Measurements from ENCODE around the gene SLC36A4.
A peak's percentile ranks its signal among the peaks of the same experiment; 100 is the strongest.

Gene SLC36A4

DNA sequence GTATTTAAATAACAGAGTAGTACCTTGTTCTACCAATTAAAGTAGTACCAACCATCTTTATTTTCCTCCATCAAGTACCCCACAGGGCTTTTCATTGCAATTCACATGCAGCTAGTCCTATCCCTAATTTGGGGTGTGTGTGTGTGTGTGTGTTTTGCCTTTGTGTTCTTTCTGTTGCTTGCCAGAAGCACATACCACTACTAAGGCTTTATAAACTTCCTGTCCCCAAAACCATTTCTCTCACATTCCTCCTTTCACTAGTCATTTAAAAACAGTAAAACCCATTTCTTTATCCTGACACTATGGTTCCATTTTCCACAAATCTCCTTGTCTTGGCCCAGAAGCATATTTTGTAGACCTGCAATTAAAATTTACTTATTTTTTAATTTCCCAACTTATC is 54.6 kb downstream of the SLC36A4 start:
- no peak overlapping the region for H3K27ac ChIP-seq
- TF ChIP-seq, protein P1, sequence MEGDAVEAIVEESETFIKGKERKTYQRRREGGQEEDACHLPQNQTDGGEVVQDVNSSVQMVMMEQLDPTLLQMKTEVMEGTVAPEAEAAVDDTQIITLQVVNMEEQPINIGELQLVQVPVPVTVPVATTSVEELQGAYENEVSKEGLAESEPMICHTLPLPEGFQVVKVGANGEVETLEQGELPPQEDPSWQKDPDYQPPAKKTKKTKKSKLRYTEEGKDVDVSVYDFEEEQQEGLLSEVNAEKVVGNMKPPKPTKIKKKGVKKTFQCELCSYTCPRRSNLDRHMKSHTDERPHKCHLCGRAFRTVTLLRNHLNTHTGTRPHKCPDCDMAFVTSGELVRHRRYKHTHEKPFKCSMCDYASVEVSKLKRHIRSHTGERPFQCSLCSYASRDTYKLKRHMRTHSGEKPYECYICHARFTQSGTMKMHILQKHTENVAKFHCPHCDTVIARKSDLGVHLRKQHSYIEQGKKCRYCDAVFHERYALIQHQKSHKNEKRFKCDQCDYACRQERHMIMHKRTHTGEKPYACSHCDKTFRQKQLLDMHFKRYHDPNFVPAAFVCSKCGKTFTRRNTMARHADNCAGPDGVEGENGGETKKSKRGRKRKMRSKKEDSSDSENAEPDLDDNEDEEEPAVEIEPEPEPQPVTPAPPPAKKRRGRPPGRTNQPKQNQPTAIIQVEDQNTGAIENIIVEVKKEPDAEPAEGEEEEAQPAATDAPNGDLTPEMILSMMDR (conservative IDR thresholded peaks at IDR 0.05): no peak
- TF ChIP-seq ZFX (IDR thresholded peaks at IDR 0.05): no peak

DNA sequence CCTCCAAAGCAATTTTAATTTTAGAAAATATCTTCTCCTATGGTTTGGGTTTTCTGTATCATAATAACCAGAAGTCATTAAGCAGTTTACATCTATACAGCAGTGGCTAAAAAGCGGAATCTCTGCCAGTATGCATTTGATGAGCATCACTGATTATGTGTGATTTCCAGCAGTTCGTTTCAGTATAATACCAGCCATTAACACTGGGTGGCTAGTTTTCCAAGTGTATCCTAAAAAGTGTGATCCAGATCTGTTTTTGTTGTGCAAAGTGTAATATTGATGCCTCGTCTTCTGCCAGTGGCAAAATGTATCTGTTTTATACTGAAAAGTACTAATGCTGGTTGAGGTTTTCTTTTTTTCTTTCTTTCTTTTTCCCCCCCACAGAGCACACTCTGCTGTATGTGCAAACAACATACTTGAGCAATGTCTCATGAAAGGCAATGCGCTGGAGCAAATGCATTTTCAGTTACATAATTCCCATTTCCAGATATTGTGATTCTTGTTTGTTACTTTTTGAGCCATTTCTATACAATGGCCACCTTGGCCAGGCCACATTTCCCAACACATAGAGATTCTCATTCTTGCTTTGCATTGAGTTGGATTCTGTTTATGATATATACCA is 64.2 kb downstream of the SLC36A4 start:
- no peak overlapping the region for H3K27ac ChIP-seq
- TF ChIP-seq, protein P1 (conservative IDR thresholded peaks at IDR 0.05): no peak
- TF ChIP-seq ZFX (IDR thresholded peaks at IDR 0.05): no peak

DNA sequence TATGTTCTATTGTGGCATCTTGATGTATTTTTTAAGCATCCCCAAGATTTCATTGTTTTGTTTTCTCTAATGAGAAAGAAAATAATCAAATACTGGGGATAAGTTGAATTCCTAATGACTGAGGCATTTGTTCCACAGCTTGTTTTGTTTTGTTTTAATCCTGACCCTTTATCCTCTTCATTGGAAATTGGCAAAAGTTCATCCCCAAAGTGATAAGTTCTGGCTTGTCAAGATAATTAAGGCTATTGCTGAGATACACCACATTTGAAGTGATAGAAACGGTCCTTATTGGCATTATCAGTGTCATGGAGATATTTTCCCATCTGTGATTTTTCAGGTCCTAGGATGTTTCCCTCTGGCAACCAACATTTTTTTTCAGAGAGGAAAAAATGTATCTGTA is 65.0 kb downstream of the SLC36A4 start:
- TF ChIP-seq, protein P1 (conservative IDR thresholded peaks at IDR 0.05): no peak
- no peak for TF ChIP-seq ZFX (IDR thresholded peaks at IDR 0.05)
- H3K27ac ChIP-seq: no peak overlapping the region

DNA sequence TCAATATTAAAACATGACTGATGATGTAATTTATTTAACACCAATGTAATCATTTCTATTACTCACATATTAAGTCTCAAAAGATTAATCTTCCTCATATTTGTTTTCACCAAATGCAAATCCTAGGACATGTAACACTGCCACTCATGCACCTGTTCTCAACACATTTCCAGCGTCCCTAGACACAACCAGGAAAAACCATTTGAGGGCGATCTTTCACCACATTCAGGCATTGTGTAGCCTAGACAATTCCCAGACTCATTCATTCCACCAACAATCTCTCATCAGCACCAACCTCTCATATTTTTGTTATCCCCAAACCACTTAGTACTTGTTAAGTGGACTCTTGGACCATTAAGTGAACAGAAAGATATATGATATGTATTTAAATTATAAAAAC is 66.1 kb downstream of the SLC36A4 start:
- no peak overlapping the region for H3K27ac ChIP-seq
- no peak for TF ChIP-seq ZFX (IDR thresholded peaks at IDR 0.05)
- TF ChIP-seq, protein P1 (conservative IDR thresholded peaks at IDR 0.05): peak; percentile 43

DNA sequence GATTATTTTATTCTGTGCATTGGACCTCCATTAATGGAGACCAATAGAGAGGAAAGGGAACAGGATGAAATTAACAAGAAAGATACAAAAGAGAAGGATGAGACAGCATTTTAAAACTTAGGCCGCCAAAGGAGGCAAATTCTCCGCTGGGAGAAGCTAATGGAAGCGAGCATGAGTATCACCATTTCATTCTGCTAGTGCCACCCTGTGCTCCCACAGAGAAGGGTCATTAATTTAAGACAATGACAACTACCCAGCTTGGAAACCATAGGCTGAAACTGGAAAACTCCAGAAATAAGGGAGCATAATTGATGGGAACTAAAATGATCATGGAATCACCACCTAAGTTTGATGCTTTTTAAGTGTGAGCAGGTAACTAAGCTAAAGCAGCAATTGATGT is 69.2 kb downstream of the SLC36A4 start:
- TF ChIP-seq, protein P1 (conservative IDR thresholded peaks at IDR 0.05): no peak
- no peak for TF ChIP-seq ZFX (IDR thresholded peaks at IDR 0.05)
- H3K27ac ChIP-seq: no peak overlapping the region

DNA sequence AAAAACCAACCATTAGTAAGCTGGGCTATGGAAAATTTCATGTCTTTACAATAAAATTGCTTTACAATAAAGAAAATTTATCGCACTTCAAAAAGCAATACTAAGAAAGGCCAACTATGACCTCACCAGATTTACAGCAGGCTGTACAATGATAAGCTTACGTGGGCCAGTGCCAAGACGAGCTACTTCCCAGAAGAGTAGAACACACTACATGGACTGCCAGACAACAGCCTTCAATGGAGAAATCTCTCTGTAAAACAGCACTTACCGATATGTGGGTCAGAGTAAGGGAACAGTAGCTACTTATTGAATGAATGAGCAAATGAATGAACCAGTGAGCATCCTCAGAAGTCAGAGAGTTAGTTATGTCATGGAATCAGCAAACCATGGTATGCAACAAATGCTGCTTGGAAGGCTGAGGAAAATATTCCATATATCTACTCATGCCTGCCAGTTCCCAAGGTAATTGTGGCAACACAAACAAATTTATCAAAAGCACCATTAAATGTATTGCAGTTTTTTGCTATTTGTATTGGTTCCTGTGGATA is 74.4 kb downstream of the SLC36A4 start:
- H3K27ac ChIP-seq: no peak overlapping the region
- TF ChIP-seq, protein P1 (conservative IDR thresholded peaks at IDR 0.05): no peak
- no peak for TF ChIP-seq ZFX (IDR thresholded peaks at IDR 0.05)

DNA sequence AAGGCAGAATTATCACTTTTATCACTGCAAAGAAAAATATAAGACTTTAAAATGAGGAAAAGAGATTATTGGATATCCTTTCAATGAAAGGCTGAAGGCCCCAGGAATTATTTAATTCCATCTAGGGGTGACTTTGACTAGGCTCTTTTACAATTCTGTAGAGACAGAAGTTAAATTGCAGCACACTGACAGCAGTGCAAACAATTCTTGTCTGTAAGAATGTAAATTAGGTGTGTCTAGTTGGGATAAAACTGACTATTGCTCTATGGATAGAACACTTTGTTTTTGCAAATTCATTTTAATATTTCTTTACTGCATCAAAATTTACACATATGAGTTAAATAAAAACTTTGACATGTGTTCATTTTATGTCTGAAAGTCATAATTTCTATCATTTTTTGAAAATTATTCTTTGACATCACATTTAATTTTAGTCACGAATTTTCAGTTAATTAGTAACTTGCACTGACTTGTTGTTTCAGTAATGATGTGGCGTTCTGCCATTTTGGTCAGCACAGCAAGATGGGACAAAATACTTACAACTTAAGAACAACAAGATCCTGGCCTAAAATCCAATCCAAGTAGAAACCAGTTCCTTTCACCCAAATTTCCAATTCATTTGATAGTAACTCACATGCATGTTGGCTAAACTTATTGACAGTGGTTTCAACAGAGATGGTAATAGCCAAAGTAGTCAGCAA is 75.1 kb downstream of the SLC36A4 start:
- no peak overlapping the region for H3K27ac ChIP-seq
- TF ChIP-seq, protein P1 (conservative IDR thresholded peaks at IDR 0.05): no peak
- TF ChIP-seq ZFX (IDR thresholded peaks at IDR 0.05): no peak

All from C4-2B (cell line).